ENCODE results near the gene STK16. TPM values are rescaled to one million over a fixed set of nuclear protein-coding genes. Genes with fewer than 3 reads are reported as not detected.

Gene STK16
- total RNA-seq, 1 donor from 2014 or later, result 22.2 TPM

Other genes starting within 250 kb of the STK16 start
- under 0.01 TPM in 1 of 2 replicates, not detected in the other for gene CFAP65, start 204.0 kb upstream of the STK16 start, total RNA-seq
- under 0.01 TPM in 1 of 2 replicates, not detected in the other for gene IHH, start 184.6 kb upstream of the STK16 start, total RNA-seq
- 16.4 and 26.3 TPM in 2 replicates for gene NHEJ1, start 84.7 kb upstream of the STK16 start, total RNA-seq
- 0.59 and 2.2 TPM in 2 replicates for gene SLC23A3, start 75.5 kb upstream of the STK16 start, total RNA-seq
- gene CNPPD1, start 68.6 kb upstream of the STK16 start, total RNA-seq, result 18.4 and 24.1 TPM in 2 replicates
- 52.6 and 60.1 TPM in 2 replicates for gene RETREG2, start 67.2 kb upstream of the STK16 start, total RNA-seq
- gene ZFAND2B, start 38.7 kb upstream of the STK16 start, total RNA-seq, result 18.8 and 20.2 TPM in 2 replicates
- gene ABCB6, start 26.5 kb upstream of the STK16 start, total RNA-seq, result 20.0 and 69.3 TPM in 2 replicates
- gene ATG9A, start 15.8 kb upstream of the STK16 start, total RNA-seq, result 41.3 and 53.3 TPM in 2 replicates
- 18.5 and 22.1 TPM in 2 replicates for gene ANKZF1, start 15.7 kb upstream of the STK16 start, total RNA-seq
- 5.9 and 8.1 TPM in 2 replicates for gene GLB1L, start within 50 bp of the STK16 start, total RNA-seq
- not detected in 2 replicates for gene TUBA4B, start 7.8 kb downstream of the STK16 start, total RNA-seq
- 14.0 and 29.0 TPM in 2 replicates for gene TUBA4A, start 8.4 kb downstream of the STK16 start, total RNA-seq
- gene DNAJB2, start 33.9 kb downstream of the STK16 start, total RNA-seq, result 20.8 and 31.0 TPM in 2 replicates
- gene PTPRN, start 63.9 kb downstream of the STK16 start, total RNA-seq, result not detected in 2 replicates
- gene RESP18, start 87.3 kb downstream of the STK16 start, total RNA-seq, result not detected in 2 replicates
- gene DNPEP, start 142.4 kb downstream of the STK16 start, total RNA-seq, result 50.0 and 60.6 TPM in 2 replicates
- gene DES, start 172.9 kb downstream of the STK16 start, total RNA-seq, result not detected in 2 replicates
- gene SPEG, start 189.4 kb downstream of the STK16 start, total RNA-seq, result 0.39 and 1.8 TPM in 2 replicates

All from pulmonary artery endothelial cell (primary cell).